ENCODE measurements around the gene GPR151. TPM values are rescaled to one million over a fixed set of nuclear protein-coding genes. Genes with fewer than 3 reads are reported as not detected.

The GPR151 gene
- total RNA-seq, 1 donor from 2014 or later = not detected

- DNase-seq (ENCODE audit: extremely low spot score, unreplicated experiment) = no peak
- Mint-ChIP-seq H3K27ac (ENCODE audit: unreplicated experiment) (no peak overlapping the region), H3K36me3 (ENCODE audit: unreplicated experiment) (no peaks in the 10 kb centered on the region), H3K27me3 (ENCODE audit: unreplicated experiment) (peaks cover 30% of the 10 kb centered on the region), H3K4me3 (ENCODE audit: unreplicated experiment) (no peak overlapping the region), H3K9me3 (ENCODE audit: unreplicated experiment) (no peaks in the 10 kb centered on the region), H3K4me1 (ENCODE audit: unreplicated experiment) (no peaks in the 10 kb centered on the region)
- no peak for TF ChIP-seq CTCF (IDR thresholded peaks at IDR 0.05)
Measured at GRCh38 chr5:146553446-146553845, 37.5 kb upstream of the GPR151 start.

- no peak overlapping the region for H3K4me3 Mint-ChIP-seq (ENCODE audit: unreplicated experiment)
- TF ChIP-seq CTCF (IDR thresholded peaks at IDR 0.05) = no peak
- H3K36me3 Mint-ChIP-seq (ENCODE audit: unreplicated experiment) = no peaks in the 10 kb centered on the region
- H3K27me3 Mint-ChIP-seq (ENCODE audit: unreplicated experiment) = peaks cover 25% of the 10 kb centered on the region
- DNase-seq (ENCODE audit: extremely low spot score, unreplicated experiment) = no peak
- no peaks in the 10 kb centered on the region for H3K4me1 Mint-ChIP-seq (ENCODE audit: unreplicated experiment)
- H3K9me3 Mint-ChIP-seq (ENCODE audit: unreplicated experiment) = no peaks in the 10 kb centered on the region
- H3K27ac Mint-ChIP-seq (ENCODE audit: unreplicated experiment) = no peak overlapping the region
Measured at GRCh38 chr5:146549615-146550014, 33.6 kb upstream of the GPR151 start.

- no peaks in the 10 kb centered on the region for H3K36me3 Mint-ChIP-seq (ENCODE audit: unreplicated experiment)
- no peak overlapping the region for H3K27ac Mint-ChIP-seq (ENCODE audit: unreplicated experiment)
- DNase-seq (ENCODE audit: extremely low spot score, unreplicated experiment) = no peak
- H3K4me1 Mint-ChIP-seq (ENCODE audit: unreplicated experiment) = no peaks in the 10 kb centered on the region
- H3K4me3 Mint-ChIP-seq (ENCODE audit: unreplicated experiment) = no peak overlapping the region
- no peaks in the 10 kb centered on the region for H3K9me3 Mint-ChIP-seq (ENCODE audit: unreplicated experiment)
- TF ChIP-seq CTCF (IDR thresholded peaks at IDR 0.05) = no peak
- H3K27me3 Mint-ChIP-seq (ENCODE audit: unreplicated experiment) = peaks cover 18% of the 10 kb centered on the region
Measured at GRCh38 chr5:146548781-146549449, 32.9 kb upstream of the GPR151 start.

GRCh38 chr5:146544232-146544631 lies 28.2 kb upstream of the GPR151 start:
- H3K36me3 Mint-ChIP-seq (ENCODE audit: unreplicated experiment) = no peaks in the 10 kb centered on the region
- H3K9me3 Mint-ChIP-seq (ENCODE audit: unreplicated experiment) = no peaks in the 10 kb centered on the region
- H3K4me3 Mint-ChIP-seq (ENCODE audit: unreplicated experiment) = no peak overlapping the region
- H3K27me3 Mint-ChIP-seq (ENCODE audit: unreplicated experiment) = peaks cover 5% of the 10 kb centered on the region
- DNase-seq (ENCODE audit: extremely low spot score, unreplicated experiment) = no peak
- no peak for TF ChIP-seq CTCF (IDR thresholded peaks at IDR 0.05)
- H3K27ac Mint-ChIP-seq (ENCODE audit: unreplicated experiment) = no peak overlapping the region
- peaks cover 3% of the 10 kb centered on the region for H3K4me1 Mint-ChIP-seq (ENCODE audit: unreplicated experiment)

GRCh38 chr5:146541958-146542849 lies 26.2 kb upstream of the GPR151 start:
- Mint-ChIP-seq H3K4me3 (ENCODE audit: unreplicated experiment) (no peak overlapping the region), H3K27me3 (ENCODE audit: unreplicated experiment) (peaks cover 6% of the 10 kb centered on the region), H3K9me3 (ENCODE audit: unreplicated experiment) (no peaks in the 10 kb centered on the region), H3K4me1 (ENCODE audit: unreplicated experiment) (peaks cover 3% of the 10 kb centered on the region), H3K27ac (ENCODE audit: unreplicated experiment) (no peak overlapping the region), H3K36me3 (ENCODE audit: unreplicated experiment) (no peaks in the 10 kb centered on the region)
- no peak for DNase-seq (ENCODE audit: extremely low spot score, unreplicated experiment)
- peak; percentile 85 for TF ChIP-seq CTCF (IDR thresholded peaks at IDR 0.05)

Measured in osteocyte (in vitro differentiated cells).